Renal pelvis (tissue), 4 donors: ENCODE measurements around the gene GEMIN4. TPM values are rescaled to one million over a fixed set of nuclear protein-coding genes. Genes with fewer than 3 reads are reported as not detected.
"Not testable (repeated sequence)": the region's sequence is repeated elsewhere in the genome, so short reads cannot be mapped to it uniquely, and the experiment has no call there.

Experiments
- DNase-seq: peaks from one replicate; pipeline ENCODE4 v3.0.0-alpha.2; 2013
- polyA plus RNA-seq, 3 donors: library from polyadenylated mRNA; unstranded; fragments of 120-200 nt; gene quantifications; one replicate each; pipeline ENCODE4 v1.2.1, GENCODE V29; 2013; ENCODE audit not compliant: insufficient read length in 3 of 3

GEMIN4 gene
- polyA plus RNA-seq, 3 donors, result 22.8 to 26.4 (median 24.8) TPM

DNA sequence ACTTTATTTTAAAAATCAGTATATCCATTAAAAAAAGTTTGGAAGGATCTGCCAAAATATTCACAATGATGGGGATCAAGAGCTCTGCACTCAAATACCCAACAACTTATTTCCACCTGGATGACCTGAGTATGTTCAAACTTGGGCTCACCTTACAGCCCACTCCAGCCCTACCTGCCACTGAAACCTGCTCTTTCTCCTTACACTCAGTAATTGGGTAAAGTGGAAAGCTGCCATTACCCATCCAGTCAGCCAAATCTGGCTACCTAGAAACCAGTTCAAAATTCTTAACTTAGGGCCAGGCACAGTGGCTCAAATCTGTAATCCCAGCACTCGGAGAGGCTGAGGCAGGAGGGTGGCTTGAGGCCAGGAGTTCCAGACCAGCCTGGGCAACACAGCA lies 47.1 kb downstream of the GEMIN4 start:
- no peak for DNase-seq

GRCh38 chr17:704111-704864 lies 47.8 kb downstream of the GEMIN4 start:
- DNase-seq, result no peak

DNA sequence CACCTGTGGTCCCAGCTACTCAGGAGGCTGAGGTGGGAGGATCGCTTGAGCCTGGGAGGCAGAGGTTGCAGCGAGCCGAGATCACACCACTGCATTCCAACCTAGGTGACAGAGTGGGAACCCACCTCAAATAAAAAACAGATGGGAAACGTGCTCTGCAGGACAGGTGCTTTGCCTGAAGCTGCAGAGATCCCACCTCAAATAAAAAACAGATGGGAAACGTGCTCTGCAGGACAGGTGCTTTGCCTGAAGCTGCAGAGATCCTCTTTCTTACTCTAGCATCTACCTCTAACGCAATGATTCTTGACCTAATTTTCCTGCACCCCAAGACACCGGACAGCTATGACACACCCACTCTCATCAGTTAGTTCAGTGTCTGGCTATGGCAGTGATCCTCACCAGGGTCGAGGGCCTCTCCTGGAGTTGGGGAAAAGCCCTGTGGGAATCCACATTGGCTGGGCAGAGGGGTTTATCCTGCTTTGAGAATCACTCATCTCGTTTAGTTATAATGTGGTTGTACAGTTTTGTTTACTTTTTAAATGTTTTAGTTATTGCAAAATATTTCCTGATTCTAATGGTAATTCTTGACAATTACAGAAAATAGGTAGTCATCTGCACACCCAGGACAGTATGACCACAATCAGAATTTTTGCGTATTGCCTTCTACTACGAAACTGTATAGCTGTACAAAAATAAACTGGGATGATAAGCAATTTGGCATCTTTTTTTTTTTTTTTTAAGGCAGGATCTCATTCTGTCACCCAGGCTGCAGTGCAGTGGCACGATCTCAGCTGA lies 48.8 kb downstream of the GEMIN4 start:
- no peak for DNase-seq

GRCh38 chr17:700504-701094 lies 51.5 kb downstream of the GEMIN4 start:
- DNase-seq, result no peak

DNA sequence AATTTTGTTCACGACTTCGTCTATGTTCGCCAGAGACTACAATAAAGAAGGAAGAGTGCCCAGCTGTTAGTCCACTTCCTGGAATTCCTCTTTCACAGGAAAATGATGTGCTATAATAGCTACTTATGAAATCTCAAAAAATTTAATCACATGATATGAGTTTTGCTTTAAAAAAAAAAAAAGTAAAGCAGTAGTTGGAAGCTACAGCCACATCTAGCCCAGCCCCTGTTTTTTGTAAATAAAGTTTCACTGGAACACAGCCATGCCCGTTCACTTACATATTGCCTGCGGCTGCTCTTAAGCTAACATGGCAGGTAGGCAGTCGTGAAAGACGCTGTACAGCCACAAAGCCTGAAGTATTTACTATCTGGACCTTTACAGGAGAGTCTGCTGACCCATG lies 52.7 kb downstream of the GEMIN4 start:
- no peak for DNase-seq

DNA sequence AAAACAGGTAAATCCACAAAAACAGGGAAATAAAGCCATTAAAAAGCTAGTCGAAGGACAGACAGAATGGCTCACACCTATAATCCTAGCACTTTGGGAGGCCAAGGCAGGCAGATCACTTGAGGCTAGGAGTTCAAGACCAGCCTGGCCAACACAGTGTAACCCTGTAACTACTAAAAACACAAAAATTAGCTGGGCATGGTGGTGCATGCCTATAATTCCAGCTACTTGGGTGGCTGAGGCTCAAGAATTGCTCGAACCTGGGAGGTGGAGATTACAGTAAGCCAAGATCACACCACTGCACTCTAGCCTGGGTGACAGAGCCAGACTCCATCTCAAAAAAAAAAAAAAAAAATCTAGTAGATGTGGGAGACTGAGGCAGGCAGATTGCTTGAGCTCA lies 54.0 kb downstream of the GEMIN4 start:
- not testable (repeated sequence) for DNase-seq

DNA sequence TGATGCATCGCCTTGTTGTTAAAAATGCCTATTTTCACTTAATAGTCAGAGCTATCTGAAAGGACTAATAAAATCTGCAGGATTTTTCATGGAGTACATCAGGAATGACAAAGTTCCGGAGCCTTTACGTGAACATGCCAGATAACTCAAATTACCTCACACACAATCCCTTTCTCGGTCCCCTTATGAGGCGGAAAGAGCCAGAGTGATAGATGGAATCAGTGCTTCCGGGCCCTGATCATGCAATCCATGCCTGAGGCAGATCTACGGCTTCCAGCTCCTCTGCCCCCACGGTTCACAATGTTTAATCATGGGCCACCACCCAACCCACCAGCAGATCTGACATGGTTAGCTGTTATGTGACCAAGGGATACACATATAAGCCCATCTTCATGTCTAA lies 54.4 kb downstream of the GEMIN4 start:
- DNase-seq, result no peak

DNA sequence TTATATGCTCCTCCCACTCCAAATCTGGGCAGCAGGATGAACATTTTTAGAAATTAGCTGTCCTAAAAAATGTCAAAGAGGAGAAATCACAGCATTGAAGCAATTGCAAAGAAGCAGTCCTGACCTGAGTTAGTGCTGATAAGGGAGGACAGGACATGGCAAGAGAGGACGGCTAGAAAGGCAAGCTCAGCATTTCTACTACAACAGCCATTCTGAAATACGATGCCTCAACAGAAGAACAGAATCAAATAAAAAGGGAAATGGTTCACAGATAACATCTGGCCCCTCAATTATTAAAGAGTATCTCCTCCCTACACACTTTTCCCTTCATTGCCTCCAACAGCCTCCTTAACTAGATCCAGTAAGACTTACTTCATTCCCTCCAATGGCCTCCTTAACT lies 55.7 kb downstream of the GEMIN4 start:
- DNase-seq, result no peak

Other genes with a start within 250 kb of the GEMIN4 start
- gene VPS53, start 37.4 kb downstream of the GEMIN4 start, polyA plus RNA-seq, result 10 to 100 TPM; 27.2 to 38.8 (median 37.4) TPM
- gene TLCD3A, start 19.7 kb downstream of the GEMIN4 start, polyA plus RNA-seq, result 10 to 100 TPM; 26.2 to 29.4 (median 27.1) TPM
- 100 to 1,000 TPM; 117 to 124 (median 122) TPM for gene GLOD4, start 30.0 kb upstream of the GEMIN4 start, polyA plus RNA-seq
- gene MRM3, start 30.1 kb upstream of the GEMIN4 start, polyA plus RNA-seq, result 10 to 100 TPM; 19.9 to 24.5 (median 20.8) TPM
- gene NXN, start 227.5 kb upstream of the GEMIN4 start, polyA plus RNA-seq, result 10 to 100 TPM; 35.4 to 38.2 (median 37.8) TPM
- gene TIMM22, start 244.9 kb upstream of the GEMIN4 start, polyA plus RNA-seq, result 10 to 100 TPM; 14.3 to 16.0 (median 15.2) TPM